ENCODE data around the gene CHAC2. TPM values are rescaled to one million over a fixed set of nuclear protein-coding genes. Genes with fewer than 3 reads are reported as not detected.

CHAC2 gene
- total RNA-seq, 1 experiment from 2014 or later = 8.4 TPM

DNA sequence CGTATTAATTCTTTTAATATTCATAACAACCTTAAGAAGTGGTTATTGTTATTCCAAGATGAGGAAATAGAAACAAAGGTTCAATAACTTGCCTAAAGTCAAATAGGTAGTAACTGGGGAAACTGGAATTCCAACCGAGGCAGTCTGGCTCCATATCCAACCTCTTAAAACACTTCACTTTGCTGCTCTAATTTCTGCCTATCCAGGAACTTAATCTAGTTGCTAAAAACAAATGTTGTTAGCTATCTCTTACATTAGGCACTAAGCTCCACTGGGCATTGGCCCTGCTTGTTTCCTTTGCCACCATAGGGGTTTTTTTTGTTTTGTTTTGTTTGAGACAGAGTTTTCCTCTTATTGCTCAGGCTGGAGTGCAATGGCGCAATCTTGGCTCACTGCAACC is 44.0 kb downstream of the CHAC2 start:
- no peaks in the 10 kb centered on the region for H3K27me3 ChIP-seq (ENCODE audit: insufficient read depth, low read length)
- DNase-seq (ENCODE audit: low read depth, low spot score) (no peak), ATAC-seq (no peak)
- TF ChIP-seq SIN3A (IDR thresholded peaks at IDR 0.05; ENCODE audit: low read depth) (no peak), POLR2AphosphoS5 (IDR thresholded peaks at IDR 0.05; ENCODE audit: low read depth, low read length) (no peak)
- TF ChIP-seq, protein P1, sequence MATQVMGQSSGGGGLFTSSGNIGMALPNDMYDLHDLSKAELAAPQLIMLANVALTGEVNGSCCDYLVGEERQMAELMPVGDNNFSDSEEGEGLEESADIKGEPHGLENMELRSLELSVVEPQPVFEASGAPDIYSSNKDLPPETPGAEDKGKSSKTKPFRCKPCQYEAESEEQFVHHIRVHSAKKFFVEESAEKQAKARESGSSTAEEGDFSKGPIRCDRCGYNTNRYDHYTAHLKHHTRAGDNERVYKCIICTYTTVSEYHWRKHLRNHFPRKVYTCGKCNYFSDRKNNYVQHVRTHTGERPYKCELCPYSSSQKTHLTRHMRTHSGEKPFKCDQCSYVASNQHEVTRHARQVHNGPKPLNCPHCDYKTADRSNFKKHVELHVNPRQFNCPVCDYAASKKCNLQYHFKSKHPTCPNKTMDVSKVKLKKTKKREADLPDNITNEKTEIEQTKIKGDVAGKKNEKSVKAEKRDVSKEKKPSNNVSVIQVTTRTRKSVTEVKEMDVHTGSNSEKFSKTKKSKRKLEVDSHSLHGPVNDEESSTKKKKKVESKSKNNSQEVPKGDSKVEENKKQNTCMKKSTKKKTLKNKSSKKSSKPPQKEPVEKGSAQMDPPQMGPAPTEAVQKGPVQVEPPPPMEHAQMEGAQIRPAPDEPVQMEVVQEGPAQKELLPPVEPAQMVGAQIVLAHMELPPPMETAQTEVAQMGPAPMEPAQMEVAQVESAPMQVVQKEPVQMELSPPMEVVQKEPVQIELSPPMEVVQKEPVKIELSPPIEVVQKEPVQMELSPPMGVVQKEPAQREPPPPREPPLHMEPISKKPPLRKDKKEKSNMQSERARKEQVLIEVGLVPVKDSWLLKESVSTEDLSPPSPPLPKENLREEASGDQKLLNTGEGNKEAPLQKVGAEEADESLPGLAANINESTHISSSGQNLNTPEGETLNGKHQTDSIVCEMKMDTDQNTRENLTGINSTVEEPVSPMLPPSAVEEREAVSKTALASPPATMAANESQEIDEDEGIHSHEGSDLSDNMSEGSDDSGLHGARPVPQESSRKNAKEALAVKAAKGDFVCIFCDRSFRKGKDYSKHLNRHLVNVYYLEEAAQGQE (IDR thresholded peaks at IDR 0.05; ENCODE audit: low read depth) = no peak
- TF ChIP-seq, protein P2, sequence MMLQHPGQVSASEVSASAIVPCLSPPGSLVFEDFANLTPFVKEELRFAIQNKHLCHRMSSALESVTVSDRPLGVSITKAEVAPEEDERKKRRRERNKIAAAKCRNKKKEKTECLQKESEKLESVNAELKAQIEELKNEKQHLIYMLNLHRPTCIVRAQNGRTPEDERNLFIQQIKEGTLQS (IDR thresholded peaks at IDR 0.05) = no peak
- H4K20me1 ChIP-seq (ENCODE audit: insufficient read depth) = no peaks in the 10 kb centered on the region
- no peaks in the 10 kb centered on the region for H3K4me1 ChIP-seq (ENCODE audit: control insufficient read depth in 1 of 2, insufficient read depth in 2 of 2, low read length in 2 of 2)
- intact Hi-C loops (cut with micrococcal nuclease) = no loop called here
- RAD21 ChIA-PET (ENCODE audit: low non-redundant PET in 1 of 2, low total read pairs in 2 of 2, uncharacterized antibody in 2 of 2, unreplicated experiment in 2 of 2) = no interaction called here
- H3K4me3 ChIP-seq (replicated peaks in 1 of 2; ENCODE audit: low read depth in 1 of 2, low read length in 2 of 2) = no peak overlapping the region
- no peaks in the 10 kb centered on the region for H3K9me2 ChIP-seq (ENCODE audit: insufficient read depth)
- BruUV-seq (replicated peaks) = no TSS peak
- no peak overlapping the region for H3K27ac ChIP-seq (ENCODE audit: low read depth, low read length)
- H2AFZ ChIP-seq (ENCODE audit: low read depth, low read length, poor library complexity, severe bottlenecking) = no peak overlapping the region
- H3K79me2 ChIP-seq (ENCODE audit: insufficient read depth, low read length) = no peaks in the 10 kb centered on the region
- H3K9ac ChIP-seq (ENCODE audit: low read length) = no peak overlapping the region
- H3K4me2 ChIP-seq (ENCODE audit: low read length) = no peak overlapping the region
- H3K9me3 ChIP-seq (ENCODE audit: control insufficient read depth in 1 of 2, insufficient read depth in 1 of 2, low read depth in 1 of 2, low read length in 2 of 2) = no peaks in the 10 kb centered on the region
- POLR2A ChIA-PET = no interaction called here
- H3K36me3 ChIP-seq (ENCODE audit: control insufficient read depth in 1 of 2, insufficient read depth in 2 of 2, low read length in 2 of 2) = peaks cover 6 to 16% of the 10 kb centered on the region in 2 experiments; a peak in 3 of 4 replicates
- CTCF ChIA-PET = no interaction called here

DNA sequence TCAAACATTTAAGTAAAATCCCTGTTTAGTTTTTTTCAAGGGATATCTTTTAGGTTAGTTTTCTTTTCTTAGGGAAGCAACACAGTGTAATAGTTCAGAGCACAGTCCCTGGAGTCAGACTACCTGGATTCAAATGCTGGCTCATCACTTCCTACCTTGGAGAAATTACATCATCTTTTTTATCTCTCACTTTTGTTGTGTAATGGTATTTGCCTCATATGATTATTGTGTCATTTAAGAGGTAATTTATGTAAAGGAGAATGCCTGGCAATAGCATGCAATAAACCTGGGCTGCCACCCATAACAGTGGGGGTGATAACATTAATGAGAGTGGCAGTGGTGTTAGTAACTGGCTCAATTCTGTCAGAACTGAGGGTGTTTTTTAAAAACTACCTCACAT is 45.5 kb downstream of the CHAC2 start:
- intact Hi-C loops (cut with micrococcal nuclease) = no loop called here
- ChIA-PET RAD21 (ENCODE audit: low non-redundant PET in 1 of 2, low total read pairs in 2 of 2, uncharacterized antibody in 2 of 2, unreplicated experiment in 2 of 2) (no interaction called here), CTCF (no interaction called here), POLR2A (no interaction called here)
- TF ChIP-seq EZH2 (IDR thresholded peaks at IDR 0.05) (no peak), POLR2AphosphoS5 (IDR thresholded peaks at IDR 0.05; ENCODE audit: low read depth, low read length) (no peak), YY1 (IDR thresholded peaks at IDR 0.05; ENCODE audit: extremely low read depth, insufficient replicate concordance, low read depth, low read length) (no peak), ELF1 (IDR thresholded peaks at IDR 0.05; ENCODE audit: borderline replicate concordance, low read depth) (no peak), ZFX (IDR thresholded peaks at IDR 0.05) (no peak), SP1 (IDR thresholded peaks at IDR 0.05; ENCODE audit: low read depth) (no peak), JUND (IDR thresholded peaks at IDR 0.05) (no peak)
- TF ChIP-seq, protein P3, sequence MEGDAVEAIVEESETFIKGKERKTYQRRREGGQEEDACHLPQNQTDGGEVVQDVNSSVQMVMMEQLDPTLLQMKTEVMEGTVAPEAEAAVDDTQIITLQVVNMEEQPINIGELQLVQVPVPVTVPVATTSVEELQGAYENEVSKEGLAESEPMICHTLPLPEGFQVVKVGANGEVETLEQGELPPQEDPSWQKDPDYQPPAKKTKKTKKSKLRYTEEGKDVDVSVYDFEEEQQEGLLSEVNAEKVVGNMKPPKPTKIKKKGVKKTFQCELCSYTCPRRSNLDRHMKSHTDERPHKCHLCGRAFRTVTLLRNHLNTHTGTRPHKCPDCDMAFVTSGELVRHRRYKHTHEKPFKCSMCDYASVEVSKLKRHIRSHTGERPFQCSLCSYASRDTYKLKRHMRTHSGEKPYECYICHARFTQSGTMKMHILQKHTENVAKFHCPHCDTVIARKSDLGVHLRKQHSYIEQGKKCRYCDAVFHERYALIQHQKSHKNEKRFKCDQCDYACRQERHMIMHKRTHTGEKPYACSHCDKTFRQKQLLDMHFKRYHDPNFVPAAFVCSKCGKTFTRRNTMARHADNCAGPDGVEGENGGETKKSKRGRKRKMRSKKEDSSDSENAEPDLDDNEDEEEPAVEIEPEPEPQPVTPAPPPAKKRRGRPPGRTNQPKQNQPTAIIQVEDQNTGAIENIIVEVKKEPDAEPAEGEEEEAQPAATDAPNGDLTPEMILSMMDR (IDR thresholded peaks at IDR 0.05 in 2 of 3, conservative IDR thresholded peaks at IDR 0.05 in 1 of 3; ENCODE audit: borderline replicate concordance in 1 of 3, insufficient read depth in 1 of 3, low read depth in 2 of 3, low read length in 2 of 3) = no peak
- TF ChIP-seq, protein P2 (IDR thresholded peaks at IDR 0.05) = no peak
- Histone ChIP-seq H3K4me1 (ENCODE audit: control insufficient read depth in 1 of 2, insufficient read depth in 2 of 2, low read length in 2 of 2) (no peaks in the 10 kb centered on the region), H4K20me1 (ENCODE audit: insufficient read depth) (no peaks in the 10 kb centered on the region), H3K27me3 (ENCODE audit: insufficient read depth, low read length) (no peaks in the 10 kb centered on the region), H3K9me3 (ENCODE audit: control insufficient read depth in 1 of 2, insufficient read depth in 1 of 2, low read depth in 1 of 2, low read length in 2 of 2) (no peaks in the 10 kb centered on the region), H3K36me3 (ENCODE audit: control insufficient read depth in 1 of 2, insufficient read depth in 2 of 2, low read length in 2 of 2) (peaks cover 6 to 13% of the 10 kb centered on the region in 2 experiments; a peak in 3 of 4 replicates), H3K4me2 (ENCODE audit: low read length) (no peak overlapping the region), H2AFZ (ENCODE audit: low read depth, low read length, poor library complexity, severe bottlenecking) (no peak overlapping the region), H3K9ac (ENCODE audit: low read length) (no peak overlapping the region), H3K27ac (ENCODE audit: low read depth, low read length) (no peak overlapping the region), H3K9me2 (ENCODE audit: insufficient read depth) (no peaks in the 10 kb centered on the region), H3K79me2 (ENCODE audit: insufficient read depth, low read length) (no peaks in the 10 kb centered on the region), H3K4me3 (replicated peaks in 1 of 2; ENCODE audit: low read depth in 1 of 2, low read length in 2 of 2) (no peak overlapping the region)
- BruUV-seq (replicated peaks) = no TSS peak
- no peak for DNase-seq (ENCODE audit: low read depth, low spot score)
- no peak for ATAC-seq
